ENCODE results near the gene CCL15. TPM values are rescaled to one million over a fixed set of nuclear protein-coding genes. Genes with fewer than 3 reads are reported as not detected.

The CCL15 gene, protein sequence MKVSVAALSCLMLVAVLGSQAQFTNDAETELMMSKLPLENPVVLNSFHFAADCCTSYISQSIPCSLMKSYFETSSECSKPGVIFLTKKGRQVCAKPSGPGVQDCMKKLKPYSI
- total RNA-seq, result not detected in 2 replicates

GRCh38 chr17:36001110-36001771, at the start of gene CCL15:
CCL15 (minus strand) TSS chr17:36001553; CDS start chr17:36001492, 61 bp downstream.

DNA sequence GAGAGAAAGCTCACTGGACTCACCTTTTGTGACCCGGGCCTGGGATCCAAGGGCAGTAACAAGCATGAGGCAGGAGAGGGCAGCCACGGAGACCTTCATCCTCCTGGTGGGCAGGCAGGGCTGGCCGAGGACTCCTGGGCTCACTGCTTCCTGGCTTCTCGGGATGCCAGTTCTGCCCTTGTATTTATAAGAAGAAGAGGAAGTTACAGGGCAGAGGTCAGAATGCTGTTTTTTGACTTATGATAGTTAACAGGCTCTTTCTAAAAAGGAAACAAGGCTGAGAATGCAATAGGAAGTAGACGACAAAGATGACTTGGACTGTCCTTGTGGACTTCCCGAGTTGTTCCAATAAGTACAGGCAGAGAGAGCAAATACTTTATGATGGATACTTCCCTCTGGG, 16.4 kb upstream of the CCL15 start, which contains the start of gene CCL23:
CCL23 (minus strand) TSS at position 174 of the 400 bp plus-strand sequence; CDS start at position 99, 75 bp downstream.

GRCh38 chr17:35986643-35987042, 14.7 kb downstream of the CCL15 start, which contains the start of gene CCL14:
CCL14 (minus strand) TSS chr17:35986729; CDS start chr17:35986649, 80 bp downstream.

GRCh38 chr17:35981246-35981645, 20.1 kb downstream of the CCL15 start, which contains the start of gene CCL16:
CCL16 (minus strand) TSS chr17:35981497; CDS start chr17:35981420, 77 bp downstream.

Other genes starting within 250 kb of the CCL15 start
- gene GAS2L2, start 248.3 kb downstream of the CCL15 start, total RNA-seq, result not detected in 2 replicates
- gene C17orf50, start 240.7 kb downstream of the CCL15 start, total RNA-seq, result not detected in 2 replicates
- 1.2 TPM in 1 of 2 replicates, not detected in the other for gene MMP28, start 205.9 kb downstream of the CCL15 start, total RNA-seq
- 52.8 and 62.8 TPM in 2 replicates for gene TAF15, start 192.1 kb downstream of the CCL15 start, total RNA-seq
- gene HEATR9, start 132.7 kb downstream of the CCL15 start, total RNA-seq, result not detected in 2 replicates
- 0.50 TPM in 1 of 2 replicates, not detected in the other for gene CCL5, start 121.2 kb downstream of the CCL15 start, total RNA-seq
- 0.66 and 0.87 TPM in 2 replicates for gene RDM1, start 70.8 kb downstream of the CCL15 start, total RNA-seq
- not detected in 2 replicates for gene LYZL6, start 57.8 kb downstream of the CCL15 start, total RNA-seq
- not detected in 2 replicates for gene CCL16, start 20.1 kb downstream of the CCL15 start, total RNA-seq
- under 0.01 TPM in 1 of 2 replicates, not detected in the other for gene CCL14, start 14.8 kb downstream of the CCL15 start, total RNA-seq
- gene CCL23, start 16.4 kb upstream of the CCL15 start, total RNA-seq, result not detected in 2 replicates
- not detected in 2 replicates for gene CCL18, start 62.7 kb upstream of the CCL15 start, total RNA-seq
- not detected in 2 replicates for gene CCL3, start 88.6 kb upstream of the CCL15 start, total RNA-seq
- not detected in 2 replicates for gene CCL4, start 102.3 kb upstream of the CCL15 start, total RNA-seq
- 1.5 and 3.6 TPM in 2 replicates for gene TBC1D3B, start 175.1 kb upstream of the CCL15 start, total RNA-seq
- gene CCL3L1, start 195.2 kb upstream of the CCL15 start, total RNA-seq, result not detected in 2 replicates
- gene CCL4L2, start 209.5 kb upstream of the CCL15 start, total RNA-seq, result not detected in 2 replicates

Measured in smooth muscle cell of trachea (primary cell).